ENCODE results near the gene HS6ST3.

- no peak for TF ChIP-seq POLR2AphosphoS5 (IDR thresholded peaks at IDR 0.05)
- no peak for TF ChIP-seq POLR2A (IDR thresholded peaks at IDR 0.05)
These were observed 435.8 kb downstream of the HS6ST3 start for GRCh38 chr13:96525715-96526114.

All from spleen (tissue), 3 donors.